GM23338 (cell line): ENCODE measurements around the gene C3orf49. TPM values are rescaled to one million over a fixed set of nuclear protein-coding genes. Genes with fewer than 3 reads are reported as not detected.

Experiments used
- ATAC-seq: fragments of 200-7000 bp; cut with Tn5 transposase; 3 replicates; pipeline ENCODE4 v1.9.1; 2020
- DNase-seq: peaks from one replicate; pipeline ENCODE4 v3.0.0-alpha.2; 2015; ENCODE audit warnings: low spot score
- H2AFZ ChIP-seq: fragments of 200-600 bp; sonication (generic); 2 replicates; pipeline ENCODE4 v1.8.0; 2016; ENCODE audit warnings: antibody characterized with exemption, mild to moderate bottlenecking, moderate library complexity
- H3F3A ChIP-seq: fragments of 200-600 bp; sonication (generic); replicated peaks from 2 replicates; pipeline ENCODE4 v1.8.0; 2017; ENCODE audit warnings: antibody characterized with exemption, mixed run types, low read depth
- H3K27ac ChIP-seq: fragments of 200-600 bp; sonication (generic); 2 replicates; pipeline ENCODE4 v1.6.1; 2016; ENCODE audit warnings: low read depth
- H3K27me3 ChIP-seq: fragments of 200-600 bp; sonication (generic); 2 replicates; pipeline ENCODE4 v1.8.0; 2016; ENCODE audit warnings: mild to moderate bottlenecking, mixed run types, moderate library complexity; ENCODE audit not compliant: insufficient read depth
- H3K36me3 ChIP-seq: fragments of 200-600 bp; sonication (generic); 2 replicates; pipeline ENCODE4 v1.8.0; 2016; ENCODE audit warnings: mild to moderate bottlenecking; ENCODE audit not compliant: insufficient read depth
- H3K4me1 ChIP-seq: fragments of 200-600 bp; sonication (generic); 2 replicates; pipeline ENCODE4 v1.8.0; 2016; ENCODE audit warnings: mild to moderate bottlenecking, moderate library complexity; ENCODE audit not compliant: insufficient read depth
- H3K4me2 ChIP-seq: fragments of 200-600 bp; sonication (generic); 2 replicates; pipeline ENCODE4 v1.7.1; 2017; ENCODE audit warnings: mixed run types
- H3K4me3 ChIP-seq: fragments of 200-600 bp; sonication (generic); 2 replicates; pipeline ENCODE4 v1.6.1; 2016; ENCODE audit warnings: mixed run types
- H3K79me2 ChIP-seq: fragments of 200-600 bp; sonication (generic); replicated peaks from 2 replicates; pipeline ENCODE4 v1.8.0; 2017; ENCODE audit warnings: mild to moderate bottlenecking; ENCODE audit not compliant: insufficient read depth
- H3K9me2 ChIP-seq: fragments of 200-600 bp; sonication (generic); 2 replicates; pipeline ENCODE4 v1.8.0; 2017; ENCODE audit not compliant: insufficient read depth
- H4K20me1 ChIP-seq: fragments of 200-600 bp; sonication (generic); replicated peaks from 2 replicates; pipeline ENCODE4 v1.8.0; 2017; ENCODE audit warnings: mild to moderate bottlenecking; ENCODE audit not compliant: insufficient read depth
- H3K27ac Mint-ChIP-seq: 2 replicates; pipeline ENCODE4 v1.8.0; 2020; ENCODE audit warnings: inconsistent platforms, mild to moderate bottlenecking, moderate library complexity, mixed read lengths
- H3K27me3 Mint-ChIP-seq: 3 replicates; pipeline ENCODE4 v1.8.0; 2022; ENCODE audit warnings: low read depth, mild to moderate bottlenecking, moderate library complexity, mixed read lengths, inconsistent platforms; ENCODE audit not compliant: insufficient read depth, poor library complexity
- H3K36me3 Mint-ChIP-seq: 3 replicates; pipeline ENCODE4 v1.8.0; 2021; ENCODE audit warnings: low read depth, mild to moderate bottlenecking, inconsistent platforms, moderate library complexity, mixed read lengths
- H3K4me1 Mint-ChIP-seq: 3 replicates; pipeline ENCODE4 v1.8.0; 2020; ENCODE audit warnings: mild to moderate bottlenecking, inconsistent platforms, mixed read lengths
- H3K4me3 Mint-ChIP-seq: 3 replicates; pipeline ENCODE4 v1.8.0; 2021; ENCODE audit warnings: moderate library complexity, mild to moderate bottlenecking, inconsistent platforms, mixed read lengths
- H3K9me3 Mint-ChIP-seq: 3 replicates; pipeline ENCODE4 v1.8.0; 2020; ENCODE audit warnings: moderate library complexity, mild to moderate bottlenecking, inconsistent platforms, mixed read lengths
- CREB1 ChIP-seq: fragments of 250-450 bp; sonication (Bioruptor Pico); IDR thresholded peaks from 2 replicates; pipeline ENCODE4 v1.5.0; 2020; ENCODE audit warnings: low read depth, mild to moderate bottlenecking, moderate library complexity
- CTCF ChIP-seq, 2 experiments: fragments of 200-600 bp in 1 of 2; sonication (generic) in 1 of 2; conservative IDR thresholded peaks; 2 replicates each; pipeline versions ENCODE4 v1.5.1 to v1.6.1; 2016 to 2017; ENCODE audit warnings: antibody characterized with exemption in 2 of 2, low read depth in 2 of 2, mild to moderate bottlenecking in 2 of 2, moderate library complexity in 1 of 2
- ETS1 ChIP-seq: IDR thresholded peaks from 2 replicates; pipeline ENCODE4 v1.6.1; 2016; ENCODE audit warnings: antibody characterized with exemption
- EZH2phosphoT487 ChIP-seq: fragments of 200-600 bp; sonication (generic); IDR thresholded peaks from one replicate; pipeline ENCODE4 v1.8.1; 2018; ENCODE audit warnings: antibody characterized with exemption; ENCODE audit not compliant: unreplicated experiment
- JUNB ChIP-seq: IDR thresholded peaks from one replicate; pipeline ENCODE4 v1.6.1; 2016; ENCODE audit warnings: antibody characterized with exemption; ENCODE audit not compliant: unreplicated experiment
- NANOG ChIP-seq: IDR thresholded peaks from 2 replicates; pipeline ENCODE4 v1.6.1; 2016; ENCODE audit warnings: antibody characterized with exemption, borderline replicate concordance
- POLR2AphosphoS5 ChIP-seq: IDR thresholded peaks from 2 replicates; pipeline ENCODE4 v1.6.1; 2016; ENCODE audit warnings: antibody characterized with exemption, low read depth
- ZNF114 ChIP-seq: fragments of 250-450 bp; sonication (Bioruptor Pico); IDR thresholded peaks from 2 replicates; pipeline ENCODE4 v1.5.0; 2020; ENCODE audit warnings: mild to moderate bottlenecking, moderate library complexity
- ZNF331 ChIP-seq: fragments of 250-450 bp; sonication (Bioruptor Pico); IDR thresholded peaks from 2 replicates; pipeline ENCODE4 v1.5.0; 2020; ENCODE audit warnings: low read depth, mild to moderate bottlenecking, moderate library complexity
- ZNF462 ChIP-seq: fragments of 250-450 bp; sonication (Bioruptor Pico); IDR thresholded peaks from 2 replicates; pipeline ENCODE4 v1.5.0; 2020; ENCODE audit warnings: mild to moderate bottlenecking, moderate library complexity
- polyA plus RNA-seq: library from polyadenylated mRNA; unstranded; fragments of >200 nt; fragmentation: Nextera tagmentation; extraction: Ambion mirVana; gene quantifications from 2 replicates; pipeline ENCODE4 v1.2.1, GENCODE V29; 2016
- total RNA-seq: library from RNA; depleted of rRNA; stranded (reverse); fragments of >200 nt; shearing (Covaris generic); gene quantifications from 2 replicates; pipeline ENCODE4 v1.2.3, GENCODE V29; 2014

C3orf49 gene
- total and polyA plus RNA-seq, 2 experiments from 2014 or later = 0.23 TPM; not detected in 1

- Histone ChIP-seq H3K4me1 (peaks cover 55% of the 10 kb centered on the region), H4K20me1 (no peaks in the 10 kb centered on the region), H2AFZ (peak overlapping the region; percentile 33; the same call in 1 of the 2 replicates), H3K36me3 (no peaks in the 10 kb centered on the region), H3K4me2 (peak overlapping the region; percentile 93), H3F3A (no peaks in the 10 kb centered on the region; the same call in 1 of the 2 replicates), H3K9me2 (no peaks in the 10 kb centered on the region), H3K27ac (no peak overlapping the region), H3K79me2 (peaks cover 81% of the 10 kb centered on the region), H3K4me3 (peak overlapping the region; percentile 85), H3K27me3 (no peaks in the 10 kb centered on the region)
- Mint-ChIP-seq H3K27me3 (peaks cover 10% of the 10 kb centered on the region), H3K4me3 (peak overlapping the region; percentile 75), H3K27ac (peak overlapping the region; percentile 93), H3K36me3 (peaks cover 7% of the 10 kb centered on the region), H3K9me3 (no peaks in the 10 kb centered on the region), H3K4me1 (peaks cover 48% of the 10 kb centered on the region)
- DNase-seq = no peak
- TF ChIP-seq ETS1 = no peak
- TF ChIP-seq JUNB = no peak
- ATAC-seq = no peak
These were observed 43.7 kb downstream of the C3orf49 start for GRCh38 chr3:63862804-63863149.

GRCh38 chr3:63863150-63864007, 44.3 kb downstream of the C3orf49 start, which contains the start of the genes ATXN7 and THOC7:
ATXN7 (plus strand) TSS chr3:63863867; CDS start chr3:63912599, 48,732 bp downstream.
THOC7 (minus strand) TSS chr3:63863805; CDS start chr3:63863790, 15 bp downstream.
- Histone ChIP-seq H3K27ac (peak within 1 kb of the TSS; percentile 83), H3K9me2 (no peaks in the 10 kb centered on the region), H3K36me3 (no peaks in the 10 kb centered on the region), H2AFZ (peak within 1 kb of the TSS; percentile 77), H3K4me3 (peak within 1 kb of the TSS; percentile 85), H3K4me1 (peaks cover 49% of the 10 kb centered on the region), H3K27me3 (no peaks in the 10 kb centered on the region), H3K4me2 (peak within 1 kb of the TSS; percentile 93), H3K79me2 (peaks cover 81% of the 10 kb centered on the region), H3F3A (no peaks in the 10 kb centered on the region; the same call in 1 of the 2 replicates), H4K20me1 (no peaks in the 10 kb centered on the region)
- H3K27ac Mint-ChIP-seq = peak within 1 kb of the TSS; percentile 93
- peaks cover 10% of the 10 kb centered on the region for H3K27me3 Mint-ChIP-seq
- peak within 1 kb of the TSS; percentile 78 for H3K4me3 Mint-ChIP-seq
- H3K4me1 Mint-ChIP-seq = peaks cover 45% of the 10 kb centered on the region
- DNase-seq (peak; percentile 80), ATAC-seq (peak; percentile 67)
- no peaks in the 10 kb centered on the region for H3K9me3 Mint-ChIP-seq
- TF ChIP-seq NANOG = no peak
- TF ChIP-seq ZNF114 (CRISPR knock-in tag) = no peak
- no peak for TF ChIP-seq CREB1 (CRISPR knock-in tag)
- no peak for TF ChIP-seq CTCF (conservative IDR thresholded peaks at IDR 0.05; ENCODE audit: low read depth in 2 of 2)
- no peak for TF ChIP-seq ZNF462 (CRISPR knock-in tag)
- no peak for TF ChIP-seq ZNF331 (CRISPR knock-in tag)
- no peak for TF ChIP-seq EZH2phosphoT487
- peak; percentile 48; the same call in 1 of the 2 replicates for TF ChIP-seq POLR2AphosphoS5
- H3K36me3 Mint-ChIP-seq = peaks cover 7% of the 10 kb centered on the region
